Measurements from ENCODE around the gene MIB1. TPM values are rescaled to one million over a fixed set of nuclear protein-coding genes. Genes with fewer than 3 reads are reported as not detected.
A peak's percentile ranks its signal among the peaks of the same experiment; 100 is the strongest.

Gene MIB1
- total and polyA plus RNA-seq, 2 donors (not counting 1 experiment from before 2014, with no cell fraction given): 22.3 to 51.0 TPM

GRCh38 chr18:21798126-21798525 lies 57.5 kb downstream of the MIB1 start:
- H3K9me3 ChIP-seq (ENCODE audit: control insufficient read depth, insufficient read depth, low read depth, low read length): no peaks in the 10 kb centered on the region
- no peak overlapping the region for H2AFZ ChIP-seq (ENCODE audit: low read length)
- no peak overlapping the region for H3K4me3 ChIP-seq (replicated peaks in 1 of 4; ENCODE audit: control extremely low read depth in 1 of 4, insufficient read depth in 1 of 4, low read depth in 3 of 4, low read length in 4 of 4)
- H3K27me3 ChIP-seq (ENCODE audit: control insufficient read depth, insufficient read depth, low read length): no peaks in the 10 kb centered on the region
- no peak for DNase-seq (ENCODE audit: low read depth in 2 of 2)
- no peaks in the 10 kb centered on the region for H3K79me2 ChIP-seq (ENCODE audit: control insufficient read depth, insufficient read depth, low read length)
- H3K9ac ChIP-seq (ENCODE audit: insufficient read depth, low read length): no peak overlapping the region
- H4K20me1 ChIP-seq (ENCODE audit: control insufficient read depth, extremely low read depth, insufficient read depth, low read length): no peaks in the 10 kb centered on the region
- TF ChIP-seq EZH2 (IDR thresholded peaks at IDR 0.05; ENCODE audit: low read length, missing control alignments) (no peak), CTCF (conservative IDR thresholded peaks at IDR 0.05 in 1 of 2, IDR thresholded peaks at IDR 0.05 in 1 of 2; ENCODE audit: low read depth in 1 of 2, low read length in 2 of 2) (no peak)
- H3K27ac ChIP-seq (ENCODE audit: insufficient read depth, low read length): no peak overlapping the region
- no peaks in the 10 kb centered on the region for H3K4me1 ChIP-seq (ENCODE audit: control insufficient read depth, extremely low read depth, insufficient read depth, low read length)
- no peaks in the 10 kb centered on the region for H3K36me3 ChIP-seq (ENCODE audit: control insufficient read depth, insufficient read depth, low read length)
- no peak overlapping the region for H3K4me2 ChIP-seq (ENCODE audit: extremely low read depth, insufficient read depth, low read length)

GRCh38 chr18:21799721-21800120 lies 59.1 kb downstream of the MIB1 start:
- H3K79me2 ChIP-seq (ENCODE audit: control insufficient read depth, insufficient read depth, low read length): no peaks in the 10 kb centered on the region
- H3K27ac ChIP-seq (ENCODE audit: insufficient read depth, low read length): no peak overlapping the region
- H3K36me3 ChIP-seq (ENCODE audit: control insufficient read depth, insufficient read depth, low read length): no peaks in the 10 kb centered on the region
- no peak for DNase-seq (ENCODE audit: low read depth in 2 of 2)
- no peaks in the 10 kb centered on the region for H3K27me3 ChIP-seq (ENCODE audit: control insufficient read depth, insufficient read depth, low read length)
- H3K4me1 ChIP-seq (ENCODE audit: control insufficient read depth, extremely low read depth, insufficient read depth, low read length): no peaks in the 10 kb centered on the region
- H3K4me2 ChIP-seq (ENCODE audit: extremely low read depth, insufficient read depth, low read length): no peak overlapping the region
- no peak for TF ChIP-seq EZH2 (IDR thresholded peaks at IDR 0.05; ENCODE audit: low read length, missing control alignments)
- TF ChIP-seq CTCF (conservative IDR thresholded peaks at IDR 0.05 in 1 of 2, IDR thresholded peaks at IDR 0.05 in 1 of 2; ENCODE audit: low read depth in 1 of 2, low read length in 2 of 2): no peak
- H3K4me3 ChIP-seq (replicated peaks in 1 of 4; ENCODE audit: control extremely low read depth in 1 of 4, insufficient read depth in 1 of 4, low read depth in 3 of 4, low read length in 4 of 4): no peak overlapping the region
- H3K9me3 ChIP-seq (ENCODE audit: control insufficient read depth, insufficient read depth, low read depth, low read length): no peaks in the 10 kb centered on the region
- no peak overlapping the region for H2AFZ ChIP-seq (ENCODE audit: low read length)
- no peak overlapping the region for H3K9ac ChIP-seq (ENCODE audit: insufficient read depth, low read length)
- H4K20me1 ChIP-seq (ENCODE audit: control insufficient read depth, extremely low read depth, insufficient read depth, low read length): no peaks in the 10 kb centered on the region

- Histone ChIP-seq H3K27ac (ENCODE audit: insufficient read depth, low read length) (no peak overlapping the region), H3K4me3 (replicated peaks in 1 of 4; ENCODE audit: control extremely low read depth in 1 of 4, insufficient read depth in 1 of 4, low read depth in 3 of 4, low read length in 4 of 4) (no peak overlapping the region), H3K36me3 (ENCODE audit: control insufficient read depth, insufficient read depth, low read length) (no peaks in the 10 kb centered on the region), H3K4me1 (ENCODE audit: control insufficient read depth, extremely low read depth, insufficient read depth, low read length) (no peaks in the 10 kb centered on the region), H3K9me3 (ENCODE audit: control insufficient read depth, insufficient read depth, low read depth, low read length) (no peaks in the 10 kb centered on the region), H3K4me2 (ENCODE audit: extremely low read depth, insufficient read depth, low read length) (no peak overlapping the region), H3K79me2 (ENCODE audit: control insufficient read depth, insufficient read depth, low read length) (no peaks in the 10 kb centered on the region), H3K27me3 (ENCODE audit: control insufficient read depth, insufficient read depth, low read length) (no peaks in the 10 kb centered on the region), H4K20me1 (ENCODE audit: control insufficient read depth, extremely low read depth, insufficient read depth, low read length) (no peaks in the 10 kb centered on the region), H2AFZ (ENCODE audit: low read length) (no peak overlapping the region), H3K9ac (ENCODE audit: insufficient read depth, low read length) (no peak overlapping the region)
- no peak for TF ChIP-seq CTCF (conservative IDR thresholded peaks at IDR 0.05 in 1 of 2, IDR thresholded peaks at IDR 0.05 in 1 of 2; ENCODE audit: low read depth in 1 of 2, low read length in 2 of 2)
- TF ChIP-seq EZH2 (IDR thresholded peaks at IDR 0.05; ENCODE audit: low read length, missing control alignments): no peak
- peak; percentile 8 to 55 for DNase-seq (ENCODE audit: low read depth in 2 of 2)
Measured at GRCh38 chr18:21803495-21803894, 62.9 kb downstream of the MIB1 start.

Measured in fibroblast of lung (primary cell).